ENCODE results near the gene NARF.

Gene NARF

GRCh38 chr17:82479602-82480001 lies 21.1 kb downstream of the NARF start:
- Histone ChIP-seq H3K23ac (ENCODE audit: low read length) (no peak overlapping the region), H4K5ac (ENCODE audit: low read length) (no peak overlapping the region), H3K79me1 (ENCODE audit: low read length) (no peaks in the 10 kb centered on the region), H4K8ac (ENCODE audit: low read depth, low read length) (no peak overlapping the region), H2BK120ac (ENCODE audit: low read depth, low read length) (no peak overlapping the region), H3K79me2 (ENCODE audit: control insufficient read depth, insufficient read depth, low read length) (no peaks in the 10 kb centered on the region), H3K4me3 (ENCODE audit: low read length) (no peak overlapping the region), H3K27me3 (ENCODE audit: insufficient read depth, low read length, poor library complexity) (no peaks in the 10 kb centered on the region), H2BK15ac (replicated peaks; ENCODE audit: low read depth) (no peak overlapping the region), H3K4ac (ENCODE audit: low read depth, low read length) (no peak overlapping the region), H3K56ac (ENCODE audit: low read length) (no peak overlapping the region), H3K36me3 (ENCODE audit: control insufficient read depth, insufficient read depth, low read length) (peaks cover 4% of the 10 kb centered on the region), H3K27ac (ENCODE audit: low read depth, low read length) (no peak overlapping the region), H3K9ac (ENCODE audit: low read length) (no peak overlapping the region), H2BK5ac (ENCODE audit: low read length) (no peak overlapping the region), H3K4me1 (ENCODE audit: control insufficient read depth, low read depth, low read length) (no peaks in the 10 kb centered on the region), H2AK5ac (ENCODE audit: low read length) (no peak overlapping the region), H3K4me2 (ENCODE audit: low read length) (no peak overlapping the region), H3K18ac (ENCODE audit: low read length) (no peak overlapping the region)
- WGBS (ENCODE audit: extremely low coverage, insufficient coverage, low lambda C conversion rate) = no CpG with 5 or more reads among the region's 5 CpGs
- no peak for DNase-seq

GRCh38 chr17:82480318-82480717 lies 21.8 kb downstream of the NARF start:
- H3K79me1 ChIP-seq (ENCODE audit: low read length) = no peaks in the 10 kb centered on the region
- no peaks in the 10 kb centered on the region for H3K79me2 ChIP-seq (ENCODE audit: control insufficient read depth, insufficient read depth, low read length)
- no peak overlapping the region for H2BK120ac ChIP-seq (ENCODE audit: low read depth, low read length)
- H2BK5ac ChIP-seq (ENCODE audit: low read length) = no peak overlapping the region
- H3K4me3 ChIP-seq (ENCODE audit: low read length) = no peak overlapping the region
- no peak overlapping the region for H4K8ac ChIP-seq (ENCODE audit: low read depth, low read length)
- peaks cover 4% of the 10 kb centered on the region for H3K36me3 ChIP-seq (ENCODE audit: control insufficient read depth, insufficient read depth, low read length)
- no peak overlapping the region for H3K27ac ChIP-seq (ENCODE audit: low read depth, low read length)
- H3K9ac ChIP-seq (ENCODE audit: low read length) = no peak overlapping the region
- no peak overlapping the region for H4K5ac ChIP-seq (ENCODE audit: low read length)
- H3K27me3 ChIP-seq (ENCODE audit: insufficient read depth, low read length, poor library complexity) = no peaks in the 10 kb centered on the region
- H3K4me1 ChIP-seq (ENCODE audit: control insufficient read depth, low read depth, low read length) = no peaks in the 10 kb centered on the region
- DNase-seq = no peak
- no peak overlapping the region for H2AK5ac ChIP-seq (ENCODE audit: low read length)
- WGBS (ENCODE audit: extremely low coverage, insufficient coverage, low lambda C conversion rate) = no CpG with 5 or more reads among the region's 9 CpGs
- no peak overlapping the region for H3K23ac ChIP-seq (ENCODE audit: low read length)
- no peak overlapping the region for H3K4me2 ChIP-seq (ENCODE audit: low read length)
- H3K56ac ChIP-seq (ENCODE audit: low read length) = no peak overlapping the region
- no peak overlapping the region for H2BK15ac ChIP-seq (replicated peaks; ENCODE audit: low read depth)
- no peak overlapping the region for H3K18ac ChIP-seq (ENCODE audit: low read length)
- H3K4ac ChIP-seq (ENCODE audit: low read depth, low read length) = no peak overlapping the region

DNA sequence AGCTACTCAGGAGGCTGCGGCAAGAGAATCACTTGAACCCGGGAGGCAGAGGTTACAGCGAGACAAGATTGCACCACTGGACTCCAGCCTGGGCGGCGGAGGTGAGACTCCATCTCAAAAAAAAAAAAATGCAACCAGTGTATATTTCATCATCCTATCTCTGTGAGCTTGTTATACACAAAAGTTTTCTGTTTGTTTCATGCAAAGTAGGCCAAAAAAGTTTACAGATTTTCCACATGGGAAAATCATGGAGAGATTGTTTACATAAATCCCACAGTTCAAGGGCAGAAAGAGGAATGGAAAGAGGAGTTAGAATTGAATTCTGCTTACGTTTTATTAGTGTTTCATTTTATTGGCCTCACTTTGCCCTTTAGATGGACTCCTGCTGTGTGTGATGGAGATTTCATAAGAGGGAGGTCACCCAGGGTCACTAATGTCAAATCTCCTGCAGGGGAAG lies 24.7 kb downstream of the NARF start:
- H3K27ac ChIP-seq (ENCODE audit: low read depth, low read length) = no peak overlapping the region
- no CpG with 5 or more reads among the region's 6 CpGs for WGBS (ENCODE audit: extremely low coverage, insufficient coverage, low lambda C conversion rate)
- H3K56ac ChIP-seq (ENCODE audit: low read length) = no peak overlapping the region
- H3K4me2 ChIP-seq (ENCODE audit: low read length) = no peak overlapping the region
- no peak overlapping the region for H2BK5ac ChIP-seq (ENCODE audit: low read length)
- H3K27me3 ChIP-seq (ENCODE audit: insufficient read depth, low read length, poor library complexity) = no peaks in the 10 kb centered on the region
- no peak overlapping the region for H3K18ac ChIP-seq (ENCODE audit: low read length)
- H3K79me2 ChIP-seq (ENCODE audit: control insufficient read depth, insufficient read depth, low read length) = no peaks in the 10 kb centered on the region
- no peak for DNase-seq
- H4K5ac ChIP-seq (ENCODE audit: low read length) = no peak overlapping the region
- peaks cover 7% of the 10 kb centered on the region for H3K36me3 ChIP-seq (ENCODE audit: control insufficient read depth, insufficient read depth, low read length)
- no peak overlapping the region for H2BK120ac ChIP-seq (ENCODE audit: low read depth, low read length)
- no peak overlapping the region for H3K23ac ChIP-seq (ENCODE audit: low read length)
- H2AK5ac ChIP-seq (ENCODE audit: low read length) = no peak overlapping the region
- no peak overlapping the region for H2BK15ac ChIP-seq (replicated peaks; ENCODE audit: low read depth)
- H4K8ac ChIP-seq (ENCODE audit: low read depth, low read length) = no peak overlapping the region
- H3K4ac ChIP-seq (ENCODE audit: low read depth, low read length) = no peak overlapping the region
- H3K79me1 ChIP-seq (ENCODE audit: low read length) = no peaks in the 10 kb centered on the region
- no peak overlapping the region for H3K4me3 ChIP-seq (ENCODE audit: low read length)
- no peak overlapping the region for H3K9ac ChIP-seq (ENCODE audit: low read length)
- H3K4me1 ChIP-seq (ENCODE audit: control insufficient read depth, low read depth, low read length) = no peaks in the 10 kb centered on the region

DNA sequence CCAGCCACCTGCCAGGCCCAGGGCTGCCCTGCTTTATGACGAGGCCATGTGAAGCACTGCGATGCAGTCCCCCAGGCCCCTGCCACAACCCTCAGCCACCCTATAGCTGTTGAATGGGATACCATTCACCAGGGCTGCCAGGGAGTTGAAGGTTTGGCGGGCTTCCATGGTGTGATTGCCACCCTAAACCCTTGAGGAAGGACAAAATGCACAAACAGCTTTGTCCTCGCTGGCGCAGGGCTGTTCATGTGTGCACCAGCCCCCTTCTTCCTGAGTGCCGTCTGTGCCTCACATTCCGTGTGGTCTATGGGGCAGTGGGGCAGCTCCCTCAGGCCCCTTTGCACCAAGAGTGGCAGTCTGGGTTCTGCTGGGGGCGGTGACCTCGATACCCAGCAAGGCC lies 25.3 kb downstream of the NARF start:
- H3K23ac ChIP-seq (ENCODE audit: low read length) = no peak overlapping the region
- no peak overlapping the region for H4K8ac ChIP-seq (ENCODE audit: low read depth, low read length)
- H2BK5ac ChIP-seq (ENCODE audit: low read length) = no peak overlapping the region
- peaks cover 7% of the 10 kb centered on the region for H3K36me3 ChIP-seq (ENCODE audit: control insufficient read depth, insufficient read depth, low read length)
- H3K4ac ChIP-seq (ENCODE audit: low read depth, low read length) = no peak overlapping the region
- H2BK15ac ChIP-seq (replicated peaks; ENCODE audit: low read depth) = no peak overlapping the region
- H3K79me2 ChIP-seq (ENCODE audit: control insufficient read depth, insufficient read depth, low read length) = no peaks in the 10 kb centered on the region
- no peak for DNase-seq
- H3K4me1 ChIP-seq (ENCODE audit: control insufficient read depth, low read depth, low read length) = no peaks in the 10 kb centered on the region
- no peak overlapping the region for H3K4me3 ChIP-seq (ENCODE audit: low read length)
- H3K9ac ChIP-seq (ENCODE audit: low read length) = no peak overlapping the region
- H3K79me1 ChIP-seq (ENCODE audit: low read length) = no peaks in the 10 kb centered on the region
- no peak overlapping the region for H3K56ac ChIP-seq (ENCODE audit: low read length)
- no peak overlapping the region for H3K4me2 ChIP-seq (ENCODE audit: low read length)
- no peak overlapping the region for H2AK5ac ChIP-seq (ENCODE audit: low read length)
- no peaks in the 10 kb centered on the region for H3K27me3 ChIP-seq (ENCODE audit: insufficient read depth, low read length, poor library complexity)
- H2BK120ac ChIP-seq (ENCODE audit: low read depth, low read length) = no peak overlapping the region
- H4K5ac ChIP-seq (ENCODE audit: low read length) = no peak overlapping the region
- H3K18ac ChIP-seq (ENCODE audit: low read length) = no peak overlapping the region
- no CpG with 5 or more reads among the region's 9 CpGs for WGBS (ENCODE audit: extremely low coverage, insufficient coverage, low lambda C conversion rate)
- H3K27ac ChIP-seq (ENCODE audit: low read depth, low read length) = no peak overlapping the region

DNA sequence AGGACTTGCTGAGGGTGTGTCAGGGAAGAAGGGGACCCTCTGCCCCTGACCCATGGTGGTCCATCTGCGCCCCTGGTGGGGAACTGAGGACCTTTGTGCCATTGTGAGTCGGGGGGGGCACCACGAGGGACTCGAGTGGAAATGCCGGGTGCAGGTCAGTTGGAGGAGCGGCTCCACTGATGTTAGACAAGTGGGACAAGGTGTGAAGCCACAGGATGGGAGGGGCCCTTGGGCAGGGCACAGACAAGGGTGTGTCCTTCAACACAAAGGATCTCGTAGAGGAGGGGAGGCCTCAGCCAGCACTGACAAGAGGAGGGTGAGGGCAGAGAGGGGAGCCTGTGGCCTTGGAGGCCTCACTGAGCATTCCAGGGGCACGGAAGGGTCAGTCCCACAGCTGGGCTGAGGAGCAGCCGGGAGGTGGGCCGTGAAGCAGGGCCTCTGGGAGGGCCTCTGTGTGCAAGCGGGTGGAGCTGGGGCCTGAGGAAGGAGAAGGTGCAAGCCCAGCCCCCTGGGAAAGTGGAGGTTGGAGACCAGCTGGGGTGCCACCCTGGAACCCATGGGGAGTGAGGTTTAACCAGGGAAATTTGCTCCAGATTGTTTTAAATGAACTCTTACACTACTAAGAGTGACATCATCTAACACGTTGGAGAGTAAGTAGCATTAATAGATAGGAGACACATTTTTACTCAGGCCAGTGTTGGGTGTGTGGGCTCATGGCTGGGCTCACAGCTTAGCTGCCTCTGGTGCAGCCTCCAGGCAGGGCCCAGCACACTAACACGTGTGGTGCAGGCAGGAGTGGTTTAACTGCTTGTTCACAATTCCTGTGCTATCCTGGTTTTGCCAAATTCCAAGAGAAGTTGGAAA lies 27.9 kb downstream of the NARF start:
- Histone ChIP-seq H2BK15ac (replicated peaks; ENCODE audit: low read depth) (no peak overlapping the region), H3K79me2 (ENCODE audit: control insufficient read depth, insufficient read depth, low read length) (no peaks in the 10 kb centered on the region), H3K79me1 (ENCODE audit: low read length) (no peaks in the 10 kb centered on the region), H3K27me3 (ENCODE audit: insufficient read depth, low read length, poor library complexity) (no peaks in the 10 kb centered on the region), H4K8ac (ENCODE audit: low read depth, low read length) (no peak overlapping the region), H3K23ac (ENCODE audit: low read length) (no peak overlapping the region), H2BK5ac (ENCODE audit: low read length) (no peak overlapping the region), H3K4ac (ENCODE audit: low read depth, low read length) (no peak overlapping the region), H2BK120ac (ENCODE audit: low read depth, low read length) (no peak overlapping the region), H3K4me2 (ENCODE audit: low read length) (no peak overlapping the region), H2AK5ac (ENCODE audit: low read length) (no peak overlapping the region), H3K9ac (ENCODE audit: low read length) (no peak overlapping the region), H3K27ac (ENCODE audit: low read depth, low read length) (no peak overlapping the region), H3K18ac (ENCODE audit: low read length) (no peak overlapping the region), H3K4me1 (ENCODE audit: control insufficient read depth, low read depth, low read length) (no peaks in the 10 kb centered on the region), H4K5ac (ENCODE audit: low read length) (no peak overlapping the region), H3K4me3 (ENCODE audit: low read length) (no peak overlapping the region), H3K56ac (ENCODE audit: low read length) (no peak overlapping the region), H3K36me3 (ENCODE audit: control insufficient read depth, insufficient read depth, low read length) (peaks cover 5% of the 10 kb centered on the region)
- no CpG with 5 or more reads among the region's 13 CpGs for WGBS (ENCODE audit: extremely low coverage, insufficient coverage, low lambda C conversion rate)
- no peak for DNase-seq

DNA sequence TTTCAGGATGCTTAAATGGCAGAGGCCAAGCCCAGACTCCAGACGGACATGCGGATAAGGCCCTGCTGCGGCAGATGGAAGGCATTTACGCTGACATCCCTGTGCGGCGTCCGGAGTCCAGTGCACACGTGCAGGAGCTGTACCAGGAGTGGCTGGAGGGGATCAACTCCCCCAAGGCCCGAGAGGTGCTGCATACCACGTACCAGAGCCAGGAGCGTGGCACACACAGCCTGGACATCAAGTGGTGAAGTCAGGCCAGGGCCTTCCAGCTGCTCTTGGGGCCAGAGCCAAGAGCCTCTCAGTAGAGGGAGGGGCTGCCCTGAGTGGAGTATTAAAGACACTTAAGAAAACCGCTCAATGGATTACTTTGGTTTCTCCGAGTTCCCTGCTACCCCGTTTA lies 29.4 kb downstream of the NARF start:
- no peak overlapping the region for H3K4me3 ChIP-seq (ENCODE audit: low read length)
- H4K8ac ChIP-seq (ENCODE audit: low read depth, low read length) = no peak overlapping the region
- WGBS (ENCODE audit: extremely low coverage, insufficient coverage, low lambda C conversion rate) = no CpG with 5 or more reads among the region's 14 CpGs
- H3K23ac ChIP-seq (ENCODE audit: low read length) = no peak overlapping the region
- H3K18ac ChIP-seq (ENCODE audit: low read length) = no peak overlapping the region
- DNase-seq = no peak
- H3K27me3 ChIP-seq (ENCODE audit: insufficient read depth, low read length, poor library complexity) = no peaks in the 10 kb centered on the region
- no peak overlapping the region for H3K4ac ChIP-seq (ENCODE audit: low read depth, low read length)
- H3K36me3 ChIP-seq (ENCODE audit: control insufficient read depth, insufficient read depth, low read length) = peaks cover 5% of the 10 kb centered on the region
- no peak overlapping the region for H2AK5ac ChIP-seq (ENCODE audit: low read length)
- H3K56ac ChIP-seq (ENCODE audit: low read length) = no peak overlapping the region
- no peak overlapping the region for H3K9ac ChIP-seq (ENCODE audit: low read length)
- H3K79me2 ChIP-seq (ENCODE audit: control insufficient read depth, insufficient read depth, low read length) = no peaks in the 10 kb centered on the region
- H4K5ac ChIP-seq (ENCODE audit: low read length) = no peak overlapping the region
- H2BK5ac ChIP-seq (ENCODE audit: low read length) = no peak overlapping the region
- no peak overlapping the region for H2BK120ac ChIP-seq (ENCODE audit: low read depth, low read length)
- no peak overlapping the region for H2BK15ac ChIP-seq (replicated peaks; ENCODE audit: low read depth)
- H3K79me1 ChIP-seq (ENCODE audit: low read length) = no peaks in the 10 kb centered on the region
- H3K4me1 ChIP-seq (ENCODE audit: control insufficient read depth, low read depth, low read length) = no peaks in the 10 kb centered on the region
- no peak overlapping the region for H3K4me2 ChIP-seq (ENCODE audit: low read length)
- no peak overlapping the region for H3K27ac ChIP-seq (ENCODE audit: low read depth, low read length)
